Urinary bladder (tissue), 4 donors: ENCODE results near the gene IL1RL1. TPM values are rescaled to one million over a fixed set of nuclear protein-coding genes. Genes with fewer than 3 reads are reported as not detected.
"Not testable (repeated sequence)": the region's sequence is repeated elsewhere in the genome, so short reads cannot be mapped to it uniquely, and the experiment has no call there.

ENCODE experiments used
- DNase-seq: peaks from one replicate; pipeline ENCODE4 v3.0.0-alpha.2; 2015; ENCODE audit errors: extremely low spot score
- H3K27ac ChIP-seq: one replicate; pipeline ENCODE4 v1.5.1; 2013; ENCODE audit warnings: low read depth, mild to moderate bottlenecking, moderate library complexity
- H3K36me3 ChIP-seq: one replicate; pipeline ENCODE4 v1.6.1; 2013; ENCODE audit warnings: mild to moderate bottlenecking, moderate library complexity; ENCODE audit not compliant: insufficient read depth
- H3K4me1 ChIP-seq: one replicate; pipeline ENCODE4 v1.6.1; 2013; ENCODE audit warnings: mild to moderate bottlenecking, moderate library complexity; ENCODE audit not compliant: insufficient read depth
- H3K4me3 ChIP-seq: one replicate; pipeline ENCODE4 v1.5.1; 2013; ENCODE audit warnings: low read depth, low read length
- WGBS: extraction: QIAGEN DNeasy Blood & Tissue Kit; methylation state at CpG from one replicate; pipeline ENCODE4 v1.1.7; 2013; 5-methylcytosine and 5-hydroxymethylcytosine counted together
- polyA plus RNA-seq: library from polyadenylated mRNA; stranded (reverse); fragments of 200-250 nt; gene quantifications from one replicate; pipeline ENCODE4 v1.2.3, GENCODE V29; 2013
- total RNA-seq: library from RNA; depleted of rRNA; stranded (reverse); fragments of >200 nt; gene quantifications from one replicate; pipeline ENCODE4 v1.2.3, GENCODE V29; 2014
- donor health status: healthy with polysubstance abuse.
- donor health status: healthy.

Gene IL1RL1
- total and polyA plus RNA-seq, 2 donors = 7.3 to 12.8 TPM

DNA sequence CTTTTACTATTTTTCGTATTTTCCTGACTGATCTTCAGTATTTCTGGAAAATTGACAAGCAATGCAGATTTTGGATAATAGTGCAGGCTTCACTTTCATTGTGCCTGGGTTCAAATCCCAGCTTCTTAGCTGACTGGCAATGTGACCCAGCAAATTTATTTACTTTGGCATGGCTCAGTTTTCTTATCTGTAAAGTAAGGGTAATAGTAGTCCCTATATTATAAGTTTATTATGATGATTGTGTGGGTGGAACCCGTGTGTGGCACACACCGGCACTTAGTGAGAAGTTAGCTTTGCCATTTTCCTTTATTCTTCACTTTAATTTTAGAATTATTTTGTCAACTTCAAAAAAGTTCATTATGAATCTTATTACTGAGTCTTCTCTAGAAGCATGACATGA, 7.8 kb upstream of the IL1RL1 start:
- 83% methylated on average over 3 of the region's 3 CpGs for WGBS
- Histone ChIP-seq H3K36me3 (no peaks in the 10 kb centered on the region), H3K4me3 (no peak overlapping the region), H3K4me1 (no peaks in the 10 kb centered on the region), H3K27ac (no peak overlapping the region)
- no peak for DNase-seq

DNA sequence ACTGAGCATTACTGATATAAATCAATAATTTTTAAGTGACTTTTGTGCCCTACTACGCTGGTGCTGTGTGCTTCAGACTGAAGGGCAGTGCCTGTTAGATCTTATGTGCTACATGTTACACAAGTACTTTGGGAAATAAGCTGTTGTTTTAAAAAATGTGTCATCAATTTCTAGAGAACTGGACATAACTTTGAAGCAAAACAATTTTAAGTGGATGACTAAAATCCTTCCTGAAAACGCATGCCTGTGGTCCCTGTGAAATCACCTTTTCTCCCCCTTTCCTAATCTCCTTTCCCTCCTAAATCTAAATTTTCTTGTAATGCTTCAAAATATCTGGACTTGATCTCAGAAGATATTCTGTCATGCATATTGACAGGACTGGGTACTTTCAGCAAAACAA, 7.1 kb upstream of the IL1RL1 start:
- WGBS = 51% methylated on average over 2 of the region's 2 CpGs
- no peak overlapping the region for H3K27ac ChIP-seq
- H3K4me3 ChIP-seq = no peak overlapping the region
- H3K36me3 ChIP-seq = no peaks in the 10 kb centered on the region
- no peak for DNase-seq
- H3K4me1 ChIP-seq = no peaks in the 10 kb centered on the region

DNA sequence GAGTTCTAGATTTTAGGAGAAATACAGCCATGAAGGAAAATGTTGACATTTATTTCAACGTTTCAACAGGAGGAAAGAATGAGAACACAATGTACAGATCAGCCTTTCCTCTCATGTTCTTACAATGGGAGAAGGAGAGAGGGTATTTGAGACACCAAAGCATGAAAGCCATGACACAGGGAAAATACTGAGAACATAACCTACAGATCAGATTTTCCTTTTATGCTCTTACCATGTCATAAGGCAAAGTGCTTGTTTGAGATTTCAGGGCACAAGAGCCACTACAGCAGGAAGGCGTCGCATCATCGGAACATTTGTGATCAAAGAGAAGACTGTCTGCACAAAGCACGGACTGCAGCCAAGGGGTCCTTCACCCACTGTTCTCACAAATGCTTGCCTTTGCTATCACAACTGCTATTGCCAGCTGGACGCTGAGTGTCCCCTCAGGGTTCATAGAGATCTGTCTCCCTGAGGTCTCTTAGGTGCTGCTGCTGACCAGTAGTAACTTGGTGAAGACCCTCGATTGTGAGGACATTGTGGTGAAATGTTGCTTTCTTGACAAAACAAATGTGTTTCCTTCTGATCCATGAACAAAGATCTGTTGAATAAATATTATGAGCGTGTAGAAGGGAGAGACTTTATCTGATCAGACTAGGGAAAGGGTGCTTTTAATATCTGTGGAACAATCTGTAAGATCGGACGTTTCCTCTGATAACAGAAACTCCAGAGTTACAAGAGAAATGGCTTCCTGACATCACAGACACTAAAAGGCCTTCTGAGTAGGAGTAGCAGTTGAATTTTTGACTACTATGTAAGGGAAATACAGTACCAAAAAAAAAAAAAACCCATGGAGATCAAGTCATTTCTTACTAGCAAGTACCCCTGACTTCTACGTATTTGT, 6.4 kb upstream of the IL1RL1 start:
- Histone ChIP-seq H3K27ac (no peak overlapping the region), H3K4me3 (no peak overlapping the region), H3K36me3 (no peaks in the 10 kb centered on the region), H3K4me1 (no peaks in the 10 kb centered on the region)
- WGBS = 52% methylated on average over 11 of the region's 11 CpGs
- DNase-seq = no peak

DNA sequence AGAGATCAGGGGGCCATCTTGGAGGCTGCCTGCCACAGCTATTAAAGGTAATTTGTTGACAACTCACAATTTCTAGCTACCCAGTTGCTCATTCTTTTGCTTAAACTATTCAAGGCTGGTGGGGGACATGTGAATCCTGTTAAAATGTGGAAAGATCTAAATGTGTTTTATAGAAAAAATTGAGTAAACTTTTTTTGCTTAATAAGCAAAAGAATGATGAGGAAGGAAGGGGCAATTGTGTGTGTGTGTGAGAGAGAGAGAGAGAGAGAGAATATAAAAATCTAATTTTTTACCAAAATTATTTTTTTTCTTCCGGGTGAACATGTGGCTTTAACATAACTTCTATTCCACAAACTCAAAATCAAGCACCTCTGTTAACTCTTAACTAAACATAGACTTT, 5.2 kb upstream of the IL1RL1 start:
- 57% methylated on average over 1 of the region's 1 CpG for WGBS
- H3K27ac ChIP-seq = no peak overlapping the region
- no peak overlapping the region for H3K4me3 ChIP-seq
- no peaks in the 10 kb centered on the region for H3K36me3 ChIP-seq
- DNase-seq = no peak
- no peaks in the 10 kb centered on the region for H3K4me1 ChIP-seq

DNA sequence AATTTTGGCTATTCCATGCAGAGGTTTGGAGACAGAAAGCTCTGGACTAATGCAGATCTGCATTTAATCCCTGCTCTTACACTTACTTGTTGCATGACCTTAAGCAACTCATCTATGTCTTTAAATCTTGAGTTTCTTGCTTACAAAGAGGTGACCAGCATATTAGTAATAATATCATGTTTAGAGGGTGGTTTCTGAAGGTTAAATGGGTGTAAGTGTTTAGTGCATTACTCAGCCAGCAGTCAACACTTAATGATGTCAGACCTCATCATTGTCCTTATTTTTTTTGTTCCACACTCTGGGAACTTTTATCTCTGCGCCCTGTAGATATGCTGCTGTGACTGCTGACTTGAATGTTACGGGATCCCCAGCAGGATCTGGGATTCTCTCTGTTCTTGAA, 1.7 kb downstream of the IL1RL1 start:
- Histone ChIP-seq H3K4me1 (no peaks in the 10 kb centered on the region), H3K27ac (no peak overlapping the region), H3K36me3 (no peaks in the 10 kb centered on the region), H3K4me3 (no peak overlapping the region)
- no peak for DNase-seq
- WGBS = 84% methylated on average over 2 of the region's 2 CpGs

DNA sequence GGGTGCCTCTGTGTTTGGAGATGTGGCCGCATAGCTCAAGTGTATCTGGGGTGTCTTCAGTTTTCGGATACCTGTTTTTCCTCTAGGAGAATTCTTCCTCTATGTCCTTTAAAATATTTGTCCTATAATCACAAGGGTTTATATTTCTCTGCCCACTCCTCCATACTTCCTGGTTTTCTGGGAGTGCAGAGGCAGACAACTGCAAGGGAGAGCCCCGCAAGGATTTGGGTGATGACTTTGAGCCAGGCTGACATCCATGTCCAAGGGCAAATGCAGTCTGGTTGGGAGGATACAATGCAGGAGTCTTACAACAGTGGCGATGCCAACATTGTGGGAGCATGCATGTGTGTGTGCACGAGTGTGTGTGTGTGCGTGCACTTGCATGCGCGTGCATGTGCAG, 2.1 kb downstream of the IL1RL1 start:
- WGBS = 88% methylated on average over 8 of the region's 8 CpGs
- no peak for DNase-seq
- Histone ChIP-seq H3K27ac (no peak overlapping the region), H3K36me3 (no peaks in the 10 kb centered on the region), H3K4me1 (no peaks in the 10 kb centered on the region), H3K4me3 (no peak overlapping the region)

DNA sequence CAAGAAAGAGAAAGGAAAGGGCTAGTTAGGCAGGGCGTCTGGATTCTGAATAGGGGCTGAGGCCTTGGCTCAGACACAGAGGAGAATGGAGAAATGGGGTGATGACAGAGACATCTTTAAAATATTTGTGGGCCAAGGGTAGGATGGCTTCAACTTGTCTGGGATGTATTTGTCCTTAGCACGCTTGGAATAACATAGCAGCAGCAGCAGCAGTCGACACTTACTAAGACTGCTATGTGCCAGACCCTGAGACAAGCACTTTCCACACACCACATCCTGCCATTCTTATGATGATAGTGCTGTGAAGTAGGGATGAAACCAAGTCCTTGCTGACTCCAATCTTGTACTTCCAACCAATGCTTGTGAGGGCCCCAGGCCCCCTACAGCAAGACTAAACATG, 2.6 kb downstream of the IL1RL1 start:
- DNase-seq = no peak
- Histone ChIP-seq H3K36me3 (no peaks in the 10 kb centered on the region), H3K27ac (no peak overlapping the region), H3K4me3 (no peak overlapping the region), H3K4me1 (no peaks in the 10 kb centered on the region)
- 83% methylated on average over 3 of the region's 3 CpGs for WGBS

DNA sequence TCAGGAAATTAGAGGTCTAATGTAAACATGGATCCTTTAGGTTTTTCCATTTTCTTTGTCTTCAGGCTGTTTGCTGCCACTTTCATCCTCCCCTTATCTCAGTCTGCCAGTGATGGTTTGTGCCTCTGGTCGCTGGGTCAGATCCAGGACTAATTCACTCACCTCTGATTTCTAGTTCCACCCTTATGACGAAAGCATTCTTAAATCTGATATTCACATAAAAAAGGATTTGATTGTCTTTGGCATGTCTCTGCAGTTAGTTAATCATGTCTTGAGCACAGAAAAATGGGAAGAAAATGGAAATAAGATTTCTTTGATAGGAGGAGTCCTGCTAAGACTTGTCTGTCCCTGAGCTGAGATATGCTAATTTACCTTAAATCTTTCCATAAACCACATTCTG, 4.6 kb downstream of the IL1RL1 start:
- no peak overlapping the region for H3K4me3 ChIP-seq
- DNase-seq = no peak
- WGBS = 40% methylated on average over 2 of the region's 2 CpGs
- no peaks in the 10 kb centered on the region for H3K36me3 ChIP-seq
- no peaks in the 10 kb centered on the region for H3K4me1 ChIP-seq
- no peak overlapping the region for H3K27ac ChIP-seq

DNA sequence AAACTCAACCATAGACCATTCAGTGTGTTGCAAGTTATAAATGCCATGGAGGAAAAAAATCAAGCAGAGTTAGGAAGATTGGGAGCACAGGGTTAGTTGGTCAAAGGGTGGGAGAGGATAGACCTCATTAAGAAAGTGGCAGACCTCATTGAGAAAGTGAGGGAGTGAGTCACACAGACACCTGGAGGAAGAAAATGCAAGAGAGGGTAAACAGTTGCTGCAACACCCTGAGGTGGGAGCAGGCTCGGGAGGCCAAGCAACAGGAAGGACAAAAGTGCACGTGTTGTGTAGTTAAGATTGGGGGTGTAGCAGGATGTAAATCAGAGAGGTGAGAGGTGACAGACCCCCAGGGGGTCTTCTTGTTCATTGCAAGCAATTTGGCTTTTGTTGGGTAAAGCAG, 6.4 kb downstream of the IL1RL1 start:
- no peak for DNase-seq
- 16% methylated on average over 2 of the region's 2 CpGs for WGBS

DNA sequence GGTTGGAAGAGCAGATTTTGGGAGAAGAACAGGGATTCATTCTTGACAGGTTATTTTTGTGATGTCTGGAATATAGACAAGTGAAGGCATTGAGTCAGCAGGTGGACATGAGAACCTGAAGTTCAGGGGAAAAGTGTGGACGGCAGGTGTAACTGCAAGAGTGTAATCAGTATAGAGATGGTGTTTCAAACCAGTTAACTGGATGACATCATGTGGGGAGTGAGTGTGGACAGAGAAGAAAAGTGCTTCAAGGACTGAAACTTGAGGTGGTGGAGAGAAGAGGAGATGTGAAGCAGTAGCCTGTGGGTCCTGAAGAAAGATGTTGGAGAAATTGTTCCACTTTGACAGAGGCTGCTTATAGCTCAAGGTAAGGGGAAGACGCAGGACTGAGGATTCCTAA, 7.1 kb downstream of the IL1RL1 start:
- no peaks in the 10 kb centered on the region for H3K36me3 ChIP-seq
- no peak for DNase-seq
- H3K27ac ChIP-seq = no peak overlapping the region
- no peaks in the 10 kb centered on the region for H3K4me1 ChIP-seq
- WGBS = 86% methylated on average over 2 of the region's 2 CpGs
- no peak overlapping the region for H3K4me3 ChIP-seq

More for the DNA sequence above, 6.4 kb downstream of the IL1RL1 start:
- Histone ChIP-seq H3K4me1 (no peaks in the 10 kb centered on the region), H3K36me3 (no peaks in the 10 kb centered on the region), H3K27ac (no peak overlapping the region), H3K4me3 (no peak overlapping the region)

DNA sequence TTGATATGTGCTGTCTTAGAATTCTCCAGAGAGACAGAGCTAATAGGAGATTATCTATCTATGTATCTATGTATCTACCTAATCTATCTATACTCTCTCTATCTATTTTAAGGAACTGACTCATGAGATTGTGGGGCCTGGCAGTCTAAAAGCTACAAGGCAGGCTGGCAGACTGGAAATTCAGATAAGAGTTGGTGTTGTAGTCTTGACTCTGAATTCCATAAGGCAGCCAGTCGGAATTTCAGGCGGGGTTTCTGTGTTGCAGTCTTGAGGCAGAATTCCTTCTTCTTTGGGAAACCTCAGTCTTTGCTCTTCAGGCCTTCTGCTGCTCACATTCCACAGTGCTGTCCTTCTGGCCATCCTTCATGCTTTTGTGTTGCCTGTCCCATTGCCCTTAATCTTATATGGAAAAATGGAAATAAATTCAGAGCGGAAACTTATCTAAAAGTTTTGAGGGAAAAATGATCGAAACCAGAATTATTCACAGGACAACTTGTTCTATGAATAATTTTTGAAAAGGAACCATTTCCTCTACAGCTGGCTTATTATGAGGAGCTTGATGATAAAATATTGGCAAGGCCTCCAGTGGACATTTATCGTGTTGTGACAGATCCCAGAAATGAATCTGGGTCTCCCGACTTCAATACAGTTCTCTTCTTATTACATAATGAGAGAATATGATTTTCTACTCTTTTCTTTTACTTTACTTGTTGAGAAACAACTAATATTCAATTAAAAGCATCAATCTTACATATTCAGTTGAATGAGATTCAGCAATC, 10.8 kb downstream of the IL1RL1 start:
- H3K4me1 ChIP-seq = no peaks in the 10 kb centered on the region
- H3K36me3 ChIP-seq = no peaks in the 10 kb centered on the region
- H3K4me3 ChIP-seq = no peak overlapping the region
- WGBS = 75% methylated on average over 6 of the region's 6 CpGs
- DNase-seq = no peak
- H3K27ac ChIP-seq = no peak overlapping the region

DNA sequence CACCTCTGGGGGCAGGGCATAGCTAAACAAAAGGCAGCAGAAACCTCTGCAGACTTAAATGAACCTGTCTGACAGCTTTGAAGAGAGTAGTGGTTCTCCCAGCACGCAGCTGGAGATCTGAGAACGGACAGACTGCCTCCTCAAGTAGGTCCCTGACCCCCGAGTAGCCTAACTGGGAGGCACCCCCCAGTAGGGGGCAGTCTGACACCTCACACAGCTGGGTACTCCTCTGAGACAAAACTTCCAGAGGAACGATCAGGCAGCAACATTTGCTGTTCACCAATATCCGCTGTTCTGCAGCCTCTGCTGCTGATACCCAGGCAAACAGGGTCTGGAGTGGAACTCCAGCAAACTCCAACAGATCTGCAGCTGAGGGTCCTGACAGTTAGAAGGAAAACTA, 13.6 kb downstream of the IL1RL1 start:
- DNase-seq, H3K27ac ChIP-seq, H3K4me1 ChIP-seq, H3K36me3 ChIP-seq, H3K4me3 ChIP-seq: not testable (repeated sequence)
- 90% methylated on average over 5 of the region's 5 CpGs for WGBS

DNA sequence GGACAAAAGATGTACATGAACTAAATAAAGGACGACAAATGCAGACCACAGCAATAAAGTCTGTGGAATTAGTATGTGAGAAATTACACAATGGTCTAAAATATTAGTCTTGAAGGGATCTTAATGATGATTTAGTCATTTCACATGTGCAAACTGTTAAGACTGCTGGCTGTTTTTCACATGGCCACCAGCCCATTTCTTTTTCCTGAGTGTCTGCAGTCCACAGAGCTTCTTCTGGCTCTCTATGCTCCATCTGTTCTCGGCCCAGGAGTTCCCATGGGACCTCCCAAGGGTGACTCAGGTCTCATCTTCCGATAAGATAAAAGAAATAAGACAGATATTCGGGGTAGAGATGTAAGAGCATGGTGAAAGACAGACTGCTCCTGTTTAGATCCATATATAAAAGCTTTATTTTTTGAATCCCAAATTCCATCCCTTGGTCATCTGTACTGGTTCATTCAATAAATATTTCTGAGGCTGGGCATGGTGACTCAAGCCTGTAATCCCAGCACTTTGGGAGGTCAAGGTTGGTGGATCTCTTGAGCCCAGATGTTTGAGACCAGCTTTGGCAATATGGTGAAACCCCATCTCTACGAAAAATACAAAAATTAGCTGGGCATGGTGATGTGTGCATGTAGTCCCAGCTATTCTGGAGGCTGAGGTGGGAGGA, 20.1 kb downstream of the IL1RL1 start:
- no peaks in the 10 kb centered on the region for H3K36me3 ChIP-seq

DNA sequence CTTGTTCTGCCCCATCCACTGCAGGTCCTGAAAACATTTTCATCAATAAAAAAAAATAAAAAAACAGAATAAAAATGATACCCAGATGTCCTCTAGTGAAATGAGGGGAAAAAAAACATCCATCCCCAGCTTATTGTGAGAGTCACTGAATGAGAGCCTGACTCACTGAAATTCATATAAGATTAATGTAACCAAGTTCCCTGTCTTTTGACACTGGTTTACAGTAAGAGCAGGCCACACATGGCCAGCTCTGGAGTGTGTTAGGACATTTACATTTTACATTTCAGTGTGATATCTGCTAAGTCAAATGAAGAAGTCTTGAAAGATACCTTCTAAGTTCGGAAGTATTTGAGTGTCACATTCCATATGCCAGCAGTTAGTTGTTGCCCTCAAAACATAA, 23.1 kb downstream of the IL1RL1 start:
- no peaks in the 10 kb centered on the region for H3K36me3 ChIP-seq
- WGBS = 65% methylated on average over 1 of the region's 1 CpG
- no peaks in the 10 kb centered on the region for H3K4me1 ChIP-seq
- no peak overlapping the region for H3K27ac ChIP-seq
- H3K4me3 ChIP-seq = no peak overlapping the region
- DNase-seq = no peak

More for the DNA sequence above, 20.1 kb downstream of the IL1RL1 start:
- H3K4me1 ChIP-seq = no peaks in the 10 kb centered on the region
- no peak for DNase-seq
- no peak overlapping the region for H3K4me3 ChIP-seq
- H3K27ac ChIP-seq = no peak overlapping the region
- 74% methylated on average over 5 of the region's 5 CpGs for WGBS
